DMS 273 (cell line): ENCODE data around the gene BABAM2.
"Not testable (repeated sequence)": the region's sequence is repeated elsewhere in the genome, so short reads cannot be mapped to it uniquely, and the experiment has no call there.

Experiments used
- DNase-seq: peaks from one replicate; lab custom pipeline; 2025; ENCODE audit not compliant: unreplicated experiment; lab: John Stamatoyannopoulos, UW

Gene BABAM2

DNA sequence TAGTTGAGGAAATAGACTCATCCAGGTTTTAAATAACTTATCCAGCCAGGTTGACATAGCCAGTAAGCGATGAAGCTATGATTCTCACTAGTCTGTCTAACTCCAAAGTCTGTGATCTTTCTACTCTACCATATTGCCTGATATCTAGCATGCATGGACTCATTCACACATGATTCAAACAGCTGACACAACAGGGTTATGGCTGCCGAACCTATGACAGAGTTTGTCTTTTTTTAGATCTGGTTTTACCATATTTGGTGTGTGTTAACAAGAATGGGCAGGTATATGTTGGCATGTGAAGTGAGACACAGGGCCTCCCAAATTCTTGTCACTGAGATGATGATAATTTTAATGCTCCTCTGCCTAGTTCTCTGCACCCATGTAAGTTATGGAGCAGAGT lies 210.6 kb downstream of the BABAM2 start:
- DNase-seq: no peak

DNA sequence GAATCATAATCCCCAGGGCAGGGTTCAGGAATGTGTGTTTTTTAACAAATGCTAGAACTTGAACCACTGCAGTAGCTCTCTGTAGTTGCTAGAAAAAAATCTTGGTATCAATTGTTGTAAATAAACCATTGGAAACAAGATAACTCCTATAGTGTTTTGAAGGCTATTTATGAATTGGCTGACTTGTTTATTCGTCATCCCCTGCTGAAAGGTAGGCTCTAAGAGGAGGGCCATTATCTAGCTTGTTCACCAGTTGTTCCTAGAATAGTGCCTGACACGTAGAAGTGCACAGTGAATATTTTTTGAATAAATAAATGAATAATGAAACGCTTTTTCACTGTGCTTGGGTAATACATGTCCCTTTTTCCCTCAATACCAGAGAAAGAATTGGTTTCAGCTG lies 211.4 kb downstream of the BABAM2 start:
- DNase-seq: no peak

DNA sequence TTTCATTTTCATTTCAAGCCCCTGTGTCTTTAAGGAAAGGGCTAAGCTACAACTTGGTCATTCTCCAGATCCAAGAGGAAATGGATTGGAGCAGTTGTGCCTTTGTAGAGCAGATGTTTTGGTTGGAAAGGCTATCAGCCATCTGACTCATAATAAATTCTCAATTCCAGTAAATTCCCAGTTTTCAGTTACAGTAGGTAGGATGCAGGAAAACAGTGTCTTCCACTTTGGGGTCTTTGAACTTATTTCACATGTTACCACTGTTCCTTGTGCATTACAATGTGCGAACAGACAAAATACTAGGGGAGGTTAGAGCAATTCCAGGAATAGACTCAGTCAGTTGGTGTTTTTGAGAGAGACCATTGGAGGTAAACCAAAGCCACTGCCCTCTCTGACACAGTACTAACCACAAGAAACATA lies 211.9 kb downstream of the BABAM2 start:
- DNase-seq: peak; percentile 57

DNA sequence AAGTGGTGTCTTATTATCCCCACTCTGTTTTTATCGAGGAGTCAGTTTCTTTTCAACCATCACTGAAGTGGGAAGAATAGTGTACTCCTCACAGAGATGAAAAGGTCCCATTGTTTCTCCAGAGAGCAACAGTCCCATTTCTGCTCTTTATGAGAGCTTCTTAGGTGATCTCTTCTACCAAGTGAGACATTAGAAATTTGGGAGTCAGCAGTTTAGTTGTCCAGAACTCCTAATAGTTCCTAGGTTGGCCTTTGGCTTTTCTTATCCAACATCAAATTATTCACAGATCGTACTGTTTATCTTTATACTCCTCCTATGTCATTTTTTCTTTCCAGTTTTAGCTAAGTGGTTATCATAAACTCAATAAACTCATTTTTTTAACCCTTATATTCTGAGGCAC lies 213.1 kb downstream of the BABAM2 start:
- DNase-seq: no peak

DNA sequence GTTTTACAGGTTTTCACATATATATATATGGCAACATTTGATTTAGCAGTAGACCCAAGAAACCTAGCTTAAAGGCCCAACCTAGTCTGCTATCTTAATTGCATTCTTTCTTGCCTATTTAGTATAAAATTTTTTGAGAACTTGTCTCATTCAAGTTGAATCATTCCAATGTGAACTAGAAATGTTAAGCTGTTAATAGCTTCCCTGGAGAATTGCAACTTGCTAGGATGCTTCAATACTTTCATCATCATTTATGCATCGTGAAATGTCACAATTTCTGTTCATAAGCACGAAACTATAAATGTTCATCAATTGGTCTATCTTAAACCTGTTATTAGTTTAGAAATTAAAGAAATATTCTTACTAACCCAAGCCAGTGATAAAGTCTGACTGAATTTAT lies 217.6 kb downstream of the BABAM2 start:
- DNase-seq: no peak

DNA sequence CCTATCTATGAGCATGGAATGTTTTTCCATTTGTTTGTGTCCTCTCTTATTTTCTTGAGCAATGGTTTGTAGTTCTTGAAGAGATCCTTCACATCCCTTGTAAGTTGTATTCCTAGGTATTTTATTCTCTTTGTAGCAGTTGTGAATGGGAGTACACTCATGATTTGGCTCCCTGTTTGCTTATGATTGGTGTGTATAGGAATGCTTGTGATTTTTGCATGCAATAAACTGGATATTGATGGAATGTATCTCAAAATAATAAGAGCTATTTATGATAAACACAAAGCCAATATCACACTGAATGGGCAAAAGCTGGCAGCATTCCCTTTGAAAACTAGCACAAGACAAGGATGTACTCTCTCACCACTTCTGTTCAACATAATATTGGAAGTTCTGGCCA lies 223.2 kb downstream of the BABAM2 start:
- DNase-seq: not testable (repeated sequence)

DNA sequence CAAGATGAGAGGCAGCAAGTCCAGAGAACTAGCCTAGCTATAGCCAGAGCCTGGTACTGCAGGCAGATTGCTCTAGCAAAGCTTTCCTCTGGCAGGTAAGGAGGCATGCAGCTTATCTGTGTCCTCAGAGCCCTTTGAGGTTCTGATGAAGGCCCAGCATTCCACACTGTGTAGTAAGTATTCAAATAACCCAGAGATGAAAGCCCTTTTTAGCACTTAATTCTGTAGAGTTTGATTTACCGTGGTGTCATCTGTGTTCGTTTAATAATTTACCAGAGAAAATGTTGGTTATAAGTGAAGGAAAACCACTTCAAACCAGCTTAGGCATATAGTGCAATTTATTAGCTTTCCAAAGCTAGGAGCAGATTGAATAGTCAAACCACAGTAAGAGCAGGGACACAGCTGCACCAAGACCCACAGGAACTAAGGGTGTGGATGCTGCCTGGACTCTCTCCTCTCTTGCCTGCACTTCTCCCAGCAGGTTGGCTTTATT lies 226.6 kb downstream of the BABAM2 start:
- no peak for DNase-seq

DNA sequence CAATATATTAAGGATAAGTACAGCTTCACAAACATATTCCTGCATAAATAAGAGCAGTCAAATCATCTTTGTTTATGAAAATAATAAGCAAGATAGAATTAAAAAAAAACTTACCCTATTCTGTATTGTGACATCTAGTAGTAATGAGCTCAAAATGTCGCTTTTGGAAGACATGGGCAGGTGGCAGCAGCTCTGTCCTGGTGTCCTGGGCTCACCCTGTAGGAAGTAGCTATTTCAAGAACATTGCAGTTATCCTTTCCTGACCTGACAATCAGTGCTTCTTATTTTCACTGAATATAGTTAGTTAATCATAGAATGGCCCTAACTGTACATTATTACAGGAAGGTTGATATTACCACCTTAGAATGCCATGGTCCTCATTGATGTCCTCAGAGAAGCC lies 229.1 kb downstream of the BABAM2 start:
- no peak for DNase-seq

DNA sequence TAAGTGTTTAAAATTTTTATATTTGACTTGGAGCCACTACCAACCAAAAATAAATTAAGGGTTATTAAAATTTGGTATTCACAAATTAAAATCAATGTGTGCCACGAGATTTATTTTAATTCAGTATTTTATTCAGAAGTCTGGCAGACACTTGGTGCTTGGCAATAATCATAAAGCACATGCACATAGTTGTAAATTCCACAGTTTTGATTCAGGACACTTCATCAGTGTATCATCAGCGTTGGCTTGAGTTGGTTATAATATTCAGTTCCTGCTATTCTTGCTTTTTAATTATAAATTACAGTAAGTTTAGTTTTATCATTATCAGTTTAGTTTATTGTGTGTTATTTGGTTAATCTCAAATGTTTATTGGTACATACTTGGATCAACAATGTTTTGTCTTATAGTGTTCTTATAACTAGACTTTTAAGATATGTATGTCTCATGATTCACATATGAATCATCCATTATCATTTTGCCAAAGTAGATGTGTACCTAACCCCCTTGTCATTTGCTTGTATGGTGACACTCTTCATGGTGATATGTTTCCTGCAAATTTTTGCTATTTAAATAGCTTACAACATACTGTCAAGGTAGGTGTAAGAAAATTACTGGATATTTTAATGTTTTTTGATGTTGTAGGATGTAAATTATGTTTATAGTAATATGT lies 237.9 kb downstream of the BABAM2 start:
- no peak for DNase-seq

DNA sequence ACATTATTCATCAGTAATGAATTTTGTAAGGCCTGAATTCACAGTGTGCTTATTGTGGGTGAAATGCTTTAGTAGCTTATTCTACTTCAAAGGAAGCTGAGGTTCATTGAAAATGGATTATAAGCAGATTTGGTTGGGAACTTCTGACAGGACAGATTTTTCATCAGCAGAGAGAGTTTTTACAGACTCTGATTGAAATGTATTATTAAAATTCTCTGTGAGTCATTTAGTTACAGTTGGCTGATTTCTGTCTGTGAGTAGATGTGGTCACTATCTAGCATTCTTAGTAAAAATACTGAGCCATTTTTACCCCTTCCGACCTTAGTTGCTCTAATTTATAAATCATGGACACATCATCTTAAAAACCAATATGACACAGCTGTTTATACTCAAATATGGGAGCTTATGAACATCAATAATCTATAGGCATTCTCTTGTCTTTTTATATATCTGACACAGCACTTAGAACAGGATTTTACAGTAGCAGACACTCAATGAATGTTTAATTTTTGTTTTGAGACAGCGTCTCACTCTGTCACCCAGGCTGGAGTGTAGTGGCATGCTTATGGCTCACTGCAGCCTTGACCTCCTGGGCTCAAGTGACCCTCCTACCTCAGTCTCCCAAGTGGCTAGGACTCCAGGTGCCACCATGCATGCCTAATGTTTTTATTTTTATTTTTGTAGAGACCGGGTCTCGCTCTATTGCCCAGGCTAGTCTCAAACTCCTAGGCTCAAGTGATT lies 239.6 kb downstream of the BABAM2 start:
- DNase-seq: no peak

DNA sequence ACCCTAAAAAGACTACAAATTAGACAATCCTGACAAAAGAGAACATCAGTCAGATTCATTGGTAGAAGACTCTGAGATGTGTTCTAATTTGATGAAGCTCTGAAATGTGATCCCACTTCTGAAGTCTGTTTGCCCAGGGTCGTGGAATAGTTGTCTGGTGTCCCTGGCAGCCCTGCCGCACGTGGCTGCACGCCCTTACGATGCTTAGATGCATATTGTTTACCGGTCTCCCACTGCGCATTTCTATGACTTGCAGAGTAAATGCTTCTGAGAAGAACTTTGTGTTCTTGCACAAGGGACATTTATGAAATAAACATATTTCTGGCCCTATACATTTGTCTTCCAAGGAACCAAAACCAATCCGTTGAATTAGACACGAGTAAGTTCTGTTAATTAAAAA lies 243.2 kb downstream of the BABAM2 start:
- no peak for DNase-seq

DNA sequence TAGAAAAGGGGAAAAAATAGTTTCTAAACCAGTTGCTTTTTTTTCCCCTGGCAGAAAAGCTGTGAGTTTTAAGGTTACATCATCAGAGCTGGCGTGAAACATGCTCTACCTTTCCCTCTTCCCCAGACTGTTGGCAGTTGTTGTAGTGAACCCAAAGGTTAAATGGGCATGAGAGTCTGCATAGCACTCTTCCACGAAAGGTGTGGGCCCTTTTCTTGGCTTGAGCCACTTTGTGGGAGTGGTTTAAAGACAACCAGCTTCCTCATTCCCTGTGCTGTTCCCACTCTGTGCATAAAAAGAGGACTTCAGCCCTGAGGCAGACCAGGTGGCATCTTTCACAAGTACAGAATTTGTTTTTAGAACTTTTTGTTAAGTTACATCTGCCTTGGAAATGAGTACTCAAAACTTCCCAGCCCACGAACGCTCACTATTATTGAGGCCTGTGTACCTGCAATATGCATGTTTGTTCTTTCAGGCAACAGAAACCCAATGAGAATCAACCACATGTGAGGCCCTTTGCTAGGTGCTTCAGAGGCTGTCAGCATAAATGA lies 243.8 kb downstream of the BABAM2 start:
- no peak for DNase-seq

DNA sequence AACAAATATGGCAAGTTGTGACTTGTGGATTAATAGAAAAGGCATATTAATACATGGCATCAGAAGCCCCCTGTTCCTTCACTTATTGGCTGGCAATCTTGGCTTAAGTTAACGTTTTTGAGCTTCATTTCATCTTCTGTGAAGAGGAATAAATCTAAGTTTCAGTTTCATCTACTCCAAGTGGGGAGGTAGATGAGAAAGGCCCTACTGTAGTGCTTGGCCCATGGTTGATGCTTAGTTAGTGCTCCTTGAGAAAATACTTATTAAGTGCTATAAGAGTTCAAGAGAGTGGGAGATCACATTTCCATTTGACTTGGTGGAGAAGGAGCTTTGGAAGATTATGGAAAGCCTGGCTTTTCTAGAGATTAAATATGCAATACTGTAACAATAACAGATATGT lies 244.3 kb downstream of the BABAM2 start:
- DNase-seq: no peak

DNA sequence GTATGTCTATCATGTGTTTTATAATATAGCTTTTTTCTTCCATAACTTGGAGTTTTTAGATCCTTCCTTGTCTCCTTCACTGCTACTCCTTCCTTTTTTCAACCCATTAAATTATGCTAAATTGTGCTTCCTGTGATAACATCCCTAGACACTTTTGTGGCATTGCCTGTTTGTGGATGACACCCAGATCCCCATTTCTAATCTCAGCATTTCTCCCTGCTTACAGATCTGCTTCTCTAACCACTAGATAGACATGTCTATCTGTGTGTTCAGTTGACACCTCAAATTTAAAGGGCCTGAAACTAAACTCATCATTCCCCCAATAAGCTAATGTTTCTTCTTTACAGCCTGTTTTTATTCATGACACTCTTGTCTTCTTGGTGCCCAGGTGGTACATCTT lies 244.8 kb downstream of the BABAM2 start:
- no peak for DNase-seq

DNA sequence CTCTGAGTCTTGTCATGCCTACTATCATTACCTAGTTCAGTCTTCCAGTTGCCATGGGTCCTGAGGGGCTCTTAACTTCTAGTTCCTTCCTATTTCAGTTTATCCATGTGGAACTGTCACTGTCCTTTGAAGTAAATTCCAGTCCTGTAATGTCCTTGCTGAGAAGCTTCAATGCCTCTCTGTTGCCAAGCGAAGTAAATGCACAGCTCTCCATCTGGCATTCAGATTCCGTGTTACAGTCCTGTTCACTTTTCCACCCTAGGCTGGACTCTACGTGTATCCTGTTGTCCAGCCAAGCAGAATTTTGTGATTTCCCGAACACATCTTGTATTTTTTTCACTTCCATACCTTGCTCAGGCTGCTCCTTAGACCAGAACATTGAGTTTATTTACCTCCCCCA lies 245.3 kb downstream of the BABAM2 start:
- DNase-seq: no peak

DNA sequence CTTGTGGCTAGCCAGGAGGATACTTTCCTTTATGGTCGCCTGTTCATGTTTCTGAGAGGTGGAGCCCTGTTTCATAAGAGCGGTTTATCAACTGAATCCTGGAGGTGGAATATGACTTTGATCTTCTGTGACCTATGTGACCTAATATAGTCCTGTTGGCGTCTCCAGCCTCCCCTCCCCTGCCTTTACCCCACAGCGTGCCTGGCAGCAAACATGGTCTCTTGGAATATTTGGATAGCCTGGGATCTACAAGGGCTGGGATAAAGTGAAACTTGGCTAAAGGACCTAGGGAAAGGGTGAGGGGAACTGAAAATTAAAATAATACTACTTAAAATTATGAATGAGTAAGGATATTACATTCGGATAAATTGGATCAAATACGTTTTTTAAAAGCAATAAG lies 246.0 kb downstream of the BABAM2 start:
- DNase-seq: no peak

DNA sequence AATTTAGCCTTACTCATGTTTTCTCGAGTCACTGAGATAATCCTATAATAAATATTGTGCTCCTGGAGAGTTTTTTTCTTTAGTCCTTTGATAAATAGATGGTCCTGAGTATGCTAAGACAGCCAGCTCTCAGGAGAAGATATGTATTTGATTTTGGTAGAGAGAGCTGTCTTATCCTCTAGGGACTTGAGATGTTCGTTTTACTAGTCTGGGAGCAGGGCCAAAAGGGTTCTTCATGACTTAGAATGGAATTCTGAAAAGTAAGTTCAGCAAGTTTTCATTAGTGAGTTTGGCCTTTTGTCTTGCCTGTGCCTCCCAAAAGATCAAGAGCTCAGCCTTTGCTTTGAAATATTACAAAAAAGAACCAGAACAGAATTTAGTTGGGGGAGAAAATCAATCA lies 246.7 kb downstream of the BABAM2 start:
- DNase-seq: peak; percentile 59

DNA sequence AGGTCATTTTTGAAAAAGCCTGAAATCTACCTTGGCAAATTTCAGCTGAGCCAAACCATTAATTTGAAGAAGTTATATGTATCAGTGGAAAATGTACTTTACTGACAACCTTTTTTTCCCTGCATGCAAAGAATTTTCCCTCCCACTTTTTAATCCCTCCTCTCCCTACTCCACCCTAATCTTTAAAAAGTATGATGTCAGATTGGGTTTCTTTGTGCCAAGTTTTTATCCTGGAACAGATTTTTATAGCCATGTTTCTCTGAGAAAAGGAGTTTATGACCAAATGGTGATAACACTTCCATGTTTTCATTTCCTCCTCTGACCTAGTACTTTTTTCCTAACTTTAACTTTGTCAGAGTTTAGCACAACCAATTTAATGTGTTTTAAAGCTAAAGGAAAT lies 251.9 kb downstream of the BABAM2 start:
- DNase-seq: no peak

DNA sequence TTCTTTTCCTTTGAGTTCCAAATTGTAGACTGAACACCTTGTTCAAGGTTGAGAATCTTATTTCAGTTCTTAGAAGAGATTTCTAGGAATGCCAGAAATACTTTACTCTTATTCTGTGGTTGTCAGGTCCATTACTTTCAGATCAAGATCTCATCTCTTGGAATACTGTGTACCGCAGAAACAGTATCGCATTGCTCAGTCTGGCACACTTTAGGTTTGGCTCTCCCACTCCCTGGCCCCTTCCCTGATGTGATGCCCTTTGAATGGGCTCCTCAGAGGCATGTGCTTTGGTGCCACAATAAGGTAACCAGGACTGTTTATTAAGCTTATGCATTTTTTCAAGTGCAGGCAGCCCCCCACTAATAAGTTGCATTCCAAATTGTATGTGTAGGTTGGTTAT lies 257.5 kb downstream of the BABAM2 start:
- no peak for DNase-seq

DNA sequence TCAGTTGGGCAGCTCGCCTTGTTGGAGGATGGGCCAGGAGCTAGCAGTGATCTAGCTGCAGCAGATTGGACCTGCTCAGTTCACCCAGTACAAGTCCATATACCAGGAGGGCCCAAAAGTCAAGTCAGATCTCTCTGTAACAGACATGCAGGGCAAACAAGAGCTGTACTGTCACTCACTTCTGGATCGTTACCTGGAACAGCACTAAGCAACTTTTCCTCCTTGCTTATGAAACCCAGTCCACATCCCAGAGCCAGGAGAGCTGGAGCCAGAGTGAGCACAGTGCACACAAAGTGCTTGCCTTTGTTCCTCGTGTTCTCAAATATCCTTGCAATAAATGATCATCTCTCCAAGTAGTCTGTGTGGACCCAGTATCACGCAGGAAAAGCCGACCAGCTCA lies 258.0 kb downstream of the BABAM2 start:
- DNase-seq: no peak

DNA sequence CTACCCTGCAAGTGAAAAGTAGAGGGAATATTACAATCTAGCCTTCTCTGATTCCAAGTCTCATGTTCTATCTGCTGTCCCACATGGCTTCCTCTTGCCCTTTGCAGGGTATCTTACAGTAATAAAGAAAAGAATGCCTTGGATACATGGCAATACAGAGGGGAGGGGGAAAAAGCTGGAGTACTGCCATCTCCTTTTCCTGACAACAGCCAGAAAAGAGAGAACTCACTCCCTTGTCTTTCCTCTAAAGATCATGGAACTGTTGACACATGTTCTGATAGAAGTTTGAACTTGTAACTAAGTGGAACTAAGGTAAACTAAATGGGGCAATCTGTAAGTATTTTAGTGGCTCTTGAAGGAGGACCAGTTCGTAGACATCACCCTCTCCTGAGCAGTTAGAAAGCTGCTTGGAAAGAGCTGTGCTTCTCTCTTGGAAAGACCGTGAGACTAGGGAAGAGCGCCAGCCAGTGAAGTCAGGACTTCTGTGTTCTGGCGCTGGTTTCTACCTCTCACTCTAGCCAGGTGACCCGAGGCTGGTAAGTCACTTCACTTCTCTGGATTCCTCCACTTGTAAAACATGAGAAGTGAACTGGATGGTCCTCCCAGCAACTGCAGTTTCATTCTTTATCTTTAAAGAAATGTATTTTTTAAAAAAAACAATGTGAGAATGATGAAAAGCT lies 259.8 kb downstream of the BABAM2 start:
- DNase-seq: no peak

DNA sequence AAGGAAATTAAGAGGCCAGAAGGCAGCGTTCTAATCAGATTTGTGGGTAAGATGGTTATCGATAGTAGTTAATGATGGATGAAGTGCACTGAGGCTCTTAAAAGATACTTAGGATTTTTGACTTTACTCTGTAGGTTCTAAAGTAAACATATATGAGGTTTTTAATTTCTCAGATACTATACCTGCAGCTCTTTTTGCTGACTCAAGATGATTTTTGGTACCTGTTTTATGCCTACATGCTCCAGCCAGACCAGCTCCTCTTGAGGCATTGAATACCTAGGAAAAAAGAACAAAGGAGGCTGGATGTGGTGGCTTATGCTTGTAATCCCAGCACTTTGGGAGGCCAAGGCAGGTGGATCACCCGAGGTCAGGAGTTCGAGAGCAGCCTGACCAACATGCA lies 260.5 kb downstream of the BABAM2 start:
- DNase-seq: no peak
